Prostate gland (tissue), 2 donors: Measurements from ENCODE around the gene TUBB.

ENCODE experiments used
- POLR2A ChIP-seq: fragments of 450-650 bp; IDR thresholded peaks from one replicate; pipeline ENCODE4 v1.6.1; 2016; ENCODE audit warnings: antibody characterized with exemption, mild to moderate bottlenecking
- POLR2AphosphoS5 ChIP-seq: sonication (generic); formaldehyde crosslinking; IDR thresholded peaks from one replicate; pipeline ENCODE4 v1.6.1; 2017; ENCODE audit warnings: antibody characterized with exemption
- TF ChIP-seq, protein P1 (sequence below), 4 experiments: fragments of 200-600 bp in 2 of 4; fragments of 450-650 bp in 2 of 4; sonication (generic) in 2 of 4; IDR thresholded peaks; 1 replicate in 3 of 4; 2 replicates in 1 of 4; pipeline ENCODE4 v1.5.1; 2016 to 2019; ENCODE audit warnings: antibody characterized with exemption in 4 of 4, mild to moderate bottlenecking in 2 of 4, moderate library complexity in 2 of 4

DNA sequence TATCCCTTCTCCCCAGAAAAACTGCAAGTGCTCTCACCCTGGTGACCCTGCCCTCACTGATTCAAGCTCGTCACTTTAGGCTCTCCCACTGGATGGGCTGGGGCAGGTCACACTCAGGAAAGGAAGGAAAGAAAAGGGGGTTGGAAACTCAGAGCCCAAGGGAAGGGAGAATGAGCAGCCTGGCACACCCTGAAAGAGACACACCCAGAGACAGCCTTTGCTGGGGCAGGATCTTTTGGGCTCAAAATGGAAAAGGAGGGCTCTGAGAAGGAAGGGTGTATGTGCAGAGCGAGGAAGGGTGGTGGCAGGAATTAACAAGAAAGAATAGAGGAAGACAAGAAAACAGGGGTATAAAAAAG lies 36.2 kb upstream of the TUBB start:
- TF ChIP-seq POLR2A = no peak
- TF ChIP-seq, protein P1, sequence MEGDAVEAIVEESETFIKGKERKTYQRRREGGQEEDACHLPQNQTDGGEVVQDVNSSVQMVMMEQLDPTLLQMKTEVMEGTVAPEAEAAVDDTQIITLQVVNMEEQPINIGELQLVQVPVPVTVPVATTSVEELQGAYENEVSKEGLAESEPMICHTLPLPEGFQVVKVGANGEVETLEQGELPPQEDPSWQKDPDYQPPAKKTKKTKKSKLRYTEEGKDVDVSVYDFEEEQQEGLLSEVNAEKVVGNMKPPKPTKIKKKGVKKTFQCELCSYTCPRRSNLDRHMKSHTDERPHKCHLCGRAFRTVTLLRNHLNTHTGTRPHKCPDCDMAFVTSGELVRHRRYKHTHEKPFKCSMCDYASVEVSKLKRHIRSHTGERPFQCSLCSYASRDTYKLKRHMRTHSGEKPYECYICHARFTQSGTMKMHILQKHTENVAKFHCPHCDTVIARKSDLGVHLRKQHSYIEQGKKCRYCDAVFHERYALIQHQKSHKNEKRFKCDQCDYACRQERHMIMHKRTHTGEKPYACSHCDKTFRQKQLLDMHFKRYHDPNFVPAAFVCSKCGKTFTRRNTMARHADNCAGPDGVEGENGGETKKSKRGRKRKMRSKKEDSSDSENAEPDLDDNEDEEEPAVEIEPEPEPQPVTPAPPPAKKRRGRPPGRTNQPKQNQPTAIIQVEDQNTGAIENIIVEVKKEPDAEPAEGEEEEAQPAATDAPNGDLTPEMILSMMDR (IDR thresholded peaks at IDR 0.05) = no peak
- no peak for TF ChIP-seq POLR2AphosphoS5
